HepG2 (cell line): ENCODE results near the gene TJAP1.

Experiments
- DMTF1 ChIP-seq: sonication (generic); formaldehyde crosslinking; IDR thresholded peaks from 2 replicates; pipeline ENCODE4 v1.4.0; 2020; ENCODE audit warnings: mild to moderate bottlenecking, missing genetic modification reagents
- EED ChIP-seq: sonication (generic); formaldehyde crosslinking; IDR thresholded peaks from 2 replicates; pipeline ENCODE4 v1.5.0; 2020; ENCODE audit warnings: mild to moderate bottlenecking, missing genetic modification reagents
- MTA1 ChIP-seq: sonication (generic); formaldehyde crosslinking; IDR thresholded peaks from 2 replicates; pipeline ENCODE4 v1.4.0; 2020; ENCODE audit warnings: missing genetic modification reagents, mild to moderate bottlenecking, borderline replicate concordance
- POLR2A ChIP-seq, 2 experiments: IDR thresholded peaks; 2 replicates each; pipeline ENCODE4 v1.6.1; 2011; ENCODE audit warnings: low read depth in 2 of 2, low read length in 2 of 2, mild to moderate bottlenecking in 1 of 2, moderate library complexity in 1 of 2; ENCODE audit not compliant: insufficient read depth in 1 of 2
- RXRB ChIP-seq: IDR thresholded peaks from 2 replicates; pipeline ENCODE4 v1.6.1; 2016; ENCODE audit warnings: borderline replicate concordance, missing genetic modification reagents, missing compliant biosample characterization
- TCF7L2 ChIP-seq: IDR thresholded peaks from 2 replicates; pipeline ENCODE4 v1.6.1; 2011; ENCODE audit warnings: mild to moderate bottlenecking, low read depth, low read length, moderate library complexity
- ZBTB33 ChIP-seq: sonication (generic); formaldehyde crosslinking; IDR thresholded peaks from 2 replicates; pipeline ENCODE4 v1.4.0; 2020; ENCODE audit warnings: missing genetic modification reagents
- ZNF232 ChIP-seq: sonication (generic); formaldehyde crosslinking; IDR thresholded peaks from 2 replicates; pipeline ENCODE4 v1.4.0; 2020; ENCODE audit warnings: missing genetic modification reagents, borderline replicate concordance
- ZNF33A ChIP-seq: sonication (generic); formaldehyde crosslinking; IDR thresholded peaks from 2 replicates; pipeline ENCODE4 v1.5.1; 2020; ENCODE audit warnings: missing genetic modification reagents, mild to moderate bottlenecking, moderate library complexity, borderline replicate concordance
- ZNF563 ChIP-seq: sonication (generic); formaldehyde crosslinking; IDR thresholded peaks from 2 replicates; pipeline ENCODE4 v1.8.0; 2022; ENCODE audit warnings: mild to moderate bottlenecking, moderate library complexity, missing genetic modification reagents

DNA sequence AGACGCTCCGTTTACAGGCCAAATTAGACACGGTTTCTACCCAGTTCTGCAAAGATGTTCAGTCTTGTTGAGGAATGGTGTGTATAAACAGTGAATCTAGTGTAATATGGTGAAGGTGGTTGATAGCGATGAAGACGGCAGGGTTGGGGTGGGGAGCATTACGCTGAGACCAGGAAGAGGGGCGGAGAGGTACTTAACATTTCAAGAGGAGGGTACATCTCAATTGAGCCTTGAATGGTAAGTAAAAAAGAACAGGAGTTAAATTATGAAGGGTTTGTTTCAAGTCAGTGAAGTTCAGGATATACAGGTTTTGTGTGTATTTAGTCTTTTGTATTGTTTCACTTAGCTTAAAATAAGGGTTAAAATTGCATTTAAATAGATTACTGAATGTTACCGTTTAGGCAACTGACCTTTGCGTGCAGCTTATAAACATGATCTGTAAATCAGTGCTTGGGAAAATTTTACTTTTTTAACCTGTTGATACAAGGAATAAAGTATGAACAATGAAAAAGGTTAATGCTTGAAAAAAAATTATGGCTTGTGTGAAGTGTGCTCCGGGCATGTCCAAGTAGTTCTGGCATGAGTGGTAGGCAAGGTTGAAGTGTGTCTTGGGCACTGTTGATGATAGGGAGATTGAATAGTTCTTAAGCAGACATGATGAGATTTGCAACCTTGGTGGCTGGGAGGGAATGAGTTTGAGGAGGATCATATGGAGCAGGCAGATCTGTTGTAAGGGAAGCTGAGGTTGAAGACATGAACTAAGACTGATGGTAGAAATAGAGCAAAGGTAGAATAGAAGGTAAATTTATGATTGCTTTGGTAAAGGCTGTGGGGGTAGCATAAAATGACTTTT lies 40.4 kb downstream of the TJAP1 start:
- TF ChIP-seq DMTF1, result no peak
- no peak for TF ChIP-seq MTA1 (CRISPR knock-in tag)
- no peak for TF ChIP-seq ZBTB33
- TF ChIP-seq EED, result no peak
- no peak for TF ChIP-seq ZNF33A (CRISPR knock-in tag)
- TF ChIP-seq ZNF563, result no peak
- no peak for TF ChIP-seq RXRB (CRISPR knock-in tag)
- no peak for TF ChIP-seq TCF7L2
- TF ChIP-seq POLR2A (IDR thresholded peaks at IDR 0.05; ENCODE audit: insufficient read depth in 1 of 2, low read depth in 2 of 2, low read length in 2 of 2), result no peak
- no peak for TF ChIP-seq ZNF232
